ENCODE data around the gene CDK5R2. TPM values are rescaled to one million over a fixed set of nuclear protein-coding genes. Genes with fewer than 3 reads are reported as not detected.
A peak's percentile ranks its signal among the peaks of the same experiment; 100 is the strongest.

Gene CDK5R2
- total RNA-seq, 1 experiment from 2014 or later: 1.3 TPM

- Histone ChIP-seq H3K9me3 (ENCODE audit: control insufficient read depth, insufficient read depth, low read depth, low read length) (no peaks in the 10 kb centered on the region), H3K27me3 (ENCODE audit: control insufficient read depth, insufficient read depth, low read length) (peaks cover 18% of the 10 kb centered on the region; the same call in 1 of the 2 replicates), H3K4me3 (ENCODE audit: low read depth in 2 of 2, low read length in 2 of 2) (no peak overlapping the region; a peak in 1 of 4 replicates), H3K27ac (ENCODE audit: low read length) (no peak overlapping the region), H3K4me1 (ENCODE audit: control insufficient read depth, insufficient read depth, low read length) (peaks cover 12% of the 10 kb centered on the region), H3K36me3 (ENCODE audit: control insufficient read depth, insufficient read depth, low read length) (no peaks in the 10 kb centered on the region)
- intact Hi-C loops (cut with micrococcal nuclease; ENCODE audit: unreplicated experiment) (loop anchor here (5.0 kb wide), 1 partner anchor 131 kb away; no protein-coding TSS in a partner anchor), in situ Hi-C loops (cut with HindIII; ENCODE audit: low pct_unique_long_range_greater_than_20kb, low sequenced_read_pairs) (no loop called here)
- CTCF ChIA-PET: no interaction called here
- no TSS peak for BruUV-seq (replicated peaks)
- no peak for TF ChIP-seq CTCF (IDR thresholded peaks at IDR 0.05)
- TF ChIP-seq REST (IDR thresholded peaks at IDR 0.05; ENCODE audit: insufficient read depth in 1 of 2, low read depth in 2 of 2, low read length in 1 of 2): no peak
- no peak for TF ChIP-seq SIN3A (IDR thresholded peaks at IDR 0.05; ENCODE audit: borderline replicate concordance, insufficient read depth, low read depth, low read length)
- no peak for TF ChIP-seq TCF7L2 (IDR thresholded peaks at IDR 0.05; ENCODE audit: low read depth, low read length)
- DNase-seq (ENCODE audit: low read depth, low spot score) (no peak), ATAC-seq (no peak)
- POLR2A ChIA-PET: no interaction called here
Measured at GRCh38 chr2:218983263-218983933, 23.9 kb downstream of the CDK5R2 start.

- BruUV-seq (replicated peaks): no TSS peak
- H3K27ac ChIP-seq (ENCODE audit: low read length): no peak overlapping the region
- H3K9me3 ChIP-seq (ENCODE audit: control insufficient read depth, insufficient read depth, low read depth, low read length): no peaks in the 10 kb centered on the region
- ATAC-seq: no peak
- TF ChIP-seq CTCF (IDR thresholded peaks at IDR 0.05) (no peak), REST (IDR thresholded peaks at IDR 0.05; ENCODE audit: insufficient read depth in 1 of 2, low read depth in 2 of 2, low read length in 1 of 2) (no peak), POLR2AphosphoS5 (IDR thresholded peaks at IDR 0.05; ENCODE audit: low read depth, low read length) (no peak), SIN3A (IDR thresholded peaks at IDR 0.05; ENCODE audit: borderline replicate concordance, insufficient read depth, low read depth, low read length) (no peak), TCF7L2 (IDR thresholded peaks at IDR 0.05; ENCODE audit: low read depth, low read length) (no peak)
- H3K4me3 ChIP-seq (ENCODE audit: low read depth in 2 of 2, low read length in 2 of 2): peak overlapping the region in 1 of 2 experiments; percentile 16; a peak in 1 of 4 replicates
- peaks cover 18% of the 10 kb centered on the region; the same call in 1 of the 2 replicates for H3K27me3 ChIP-seq (ENCODE audit: control insufficient read depth, insufficient read depth, low read length)
- ChIA-PET POLR2A (no interaction called here), CTCF (no interaction called here)
- in situ Hi-C loops (cut with HindIII; ENCODE audit: low pct_unique_long_range_greater_than_20kb, low sequenced_read_pairs) (no loop called here), intact Hi-C loops (cut with micrococcal nuclease; ENCODE audit: unreplicated experiment) (loop anchor here (5.0 kb wide), 1 partner anchor 132 kb away; no protein-coding TSS in a partner anchor)
- no peaks in the 10 kb centered on the region for H3K36me3 ChIP-seq (ENCODE audit: control insufficient read depth, insufficient read depth, low read length)
- H3K4me1 ChIP-seq (ENCODE audit: control insufficient read depth, insufficient read depth, low read length): peaks cover 12% of the 10 kb centered on the region
- DNase-seq (ENCODE audit: low read depth, low spot score): no peak
Measured at GRCh38 chr2:218983934-218984238, 24.4 kb downstream of the CDK5R2 start.

Measured in Panc1 (cell line).